HepG2 (cell line): Measurements from ENCODE around the gene CAVIN1. TPM values are rescaled to one million over a fixed set of nuclear protein-coding genes. Genes with fewer than 3 reads are reported as not detected.

Experiments used
- ADNP ChIP-seq: sonication (generic); formaldehyde crosslinking; IDR thresholded peaks from 2 replicates; pipeline ENCODE4 v1.4.0; 2020; ENCODE audit warnings: missing genetic modification reagents
- HDAC6 ChIP-seq: fragments of 200-600 bp; sonication (generic); IDR thresholded peaks from 2 replicates; pipeline ENCODE4 v1.7.0; 2017; ENCODE audit warnings: mild to moderate bottlenecking, antibody characterized with exemption, low read length, low read depth
- MIER2 ChIP-seq: IDR thresholded peaks from 2 replicates; pipeline ENCODE4 v1.6.1; 2016; ENCODE audit warnings: missing biosample characterization, missing genetic modification reagents
- SIN3A ChIP-seq: IDR thresholded peaks from 2 replicates; pipeline ENCODE4 v1.6.1; 2011; ENCODE audit warnings: low read depth, mild to moderate bottlenecking, control low read depth, low read length, borderline replicate concordance
- ZFX ChIP-seq: sonication (generic); formaldehyde crosslinking; IDR thresholded peaks from 2 replicates; pipeline ENCODE4 v1.4.0; 2020; ENCODE audit warnings: mild to moderate bottlenecking, low read depth, missing genetic modification reagents, moderate library complexity
- ZNF33B ChIP-seq: sonication (generic); formaldehyde crosslinking; IDR thresholded peaks from 2 replicates; pipeline ENCODE4 v1.5.1; 2020; ENCODE audit warnings: mild to moderate bottlenecking, missing genetic modification reagents
- ZNF552 ChIP-seq: sonication (generic); formaldehyde crosslinking; IDR thresholded peaks from 2 replicates; pipeline ENCODE4 v1.9.0; 2022; ENCODE audit warnings: missing genetic modification reagents, mild to moderate bottlenecking, borderline replicate concordance
- polyA plus RNA-seq, 8 experiments: library from polyadenylated mRNA; depleted of rRNA in 3 of 8; stranded (reverse) in 7 of 8; unstranded in 1 of 8; fragments of >200 nt; fragmentation: Illumina TruSeq in 4 of 8; extraction: Trizol in 4 of 8; gene quantifications; 2 replicates each; pipeline versions ENCODE4 v1.2.1 to v1.2.3, GENCODE V29; 2011 to 2016; ENCODE audit warnings: low read depth in 4 of 8, missing spikeins in 1 of 8, mixed read lengths in 1 of 8; ENCODE audit not compliant: insufficient read depth in 1 of 8
- total RNA-seq, 5 experiments: library from RNA; depleted of rRNA; stranded (reverse); fragments of >200 nt; fragmentation: Illumina TruSeq; extraction: Trizol; gene quantifications; 2 replicates each; pipeline ENCODE4 v1.2.3, GENCODE V29; 2016; ENCODE audit warnings: low read depth in 1 of 5
- TF ChIP-seq, protein P1 (sequence below): sonication (generic); IDR thresholded peaks from 2 replicates; pipeline ENCODE4 v1.6.1; 2016; ENCODE audit warnings: low read depth, borderline replicate concordance
- TF ChIP-seq, protein P2 (sequence below): sonication (generic); formaldehyde crosslinking; IDR thresholded peaks from 2 replicates; pipeline ENCODE4 v1.4.0; 2020; ENCODE audit warnings: missing genetic modification reagents, borderline replicate concordance
- TF ChIP-seq, protein P3 (sequence below), 2 experiments: fragments of 450-650 bp in 1 of 2; sonication (generic) in 1 of 2; formaldehyde crosslinking in 1 of 2; IDR thresholded peaks; 2 replicates each; pipeline versions ENCODE4 v1.6.1 to v1.8.0; 2016 to 2022; ENCODE audit warnings: antibody characterized with exemption in 1 of 2, mild to moderate bottlenecking in 1 of 2, missing genetic modification reagents in 1 of 2
- TF ChIP-seq, protein P4 (sequence below): sonication (generic); formaldehyde crosslinking; IDR thresholded peaks from 2 replicates; pipeline ENCODE4 v1.5.0; 2020; ENCODE audit warnings: mild to moderate bottlenecking, missing genetic modification reagents, borderline replicate concordance

The CAVIN1 gene
- total and polyA plus RNA-seq, 2 of the 13 experiments (the other 11 are each of a cell fraction or from before 2014, with no cell fraction given): 15.9 to 25.5 TPM

DNA sequence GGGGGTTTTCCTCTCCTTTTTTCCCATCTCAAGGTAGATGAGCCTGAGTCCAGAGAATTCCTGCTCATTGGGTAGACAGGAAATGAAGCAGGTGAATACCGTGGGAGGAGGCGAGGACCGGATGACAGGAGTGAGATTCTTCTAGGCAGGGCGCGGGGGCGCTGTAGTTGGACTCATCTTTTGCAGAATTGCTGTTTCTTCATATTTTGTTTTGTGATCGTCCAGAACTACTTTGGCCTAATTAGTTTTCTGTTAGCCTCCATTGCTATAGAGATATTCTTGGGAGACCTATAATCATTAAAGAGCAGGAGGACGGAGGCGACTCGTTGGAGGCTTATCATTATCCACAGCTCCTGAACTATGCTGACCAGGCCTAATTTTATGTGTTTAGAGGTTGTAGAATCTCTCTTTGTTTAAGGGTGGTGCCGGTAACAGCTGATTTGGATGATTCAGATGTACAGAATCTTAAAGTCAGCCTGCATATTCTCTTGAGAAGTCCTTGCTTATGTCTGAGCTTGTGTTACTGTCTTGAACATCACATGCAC lies 36.3 kb upstream of the CAVIN1 start (continued):
- TF ChIP-seq, protein P1, sequence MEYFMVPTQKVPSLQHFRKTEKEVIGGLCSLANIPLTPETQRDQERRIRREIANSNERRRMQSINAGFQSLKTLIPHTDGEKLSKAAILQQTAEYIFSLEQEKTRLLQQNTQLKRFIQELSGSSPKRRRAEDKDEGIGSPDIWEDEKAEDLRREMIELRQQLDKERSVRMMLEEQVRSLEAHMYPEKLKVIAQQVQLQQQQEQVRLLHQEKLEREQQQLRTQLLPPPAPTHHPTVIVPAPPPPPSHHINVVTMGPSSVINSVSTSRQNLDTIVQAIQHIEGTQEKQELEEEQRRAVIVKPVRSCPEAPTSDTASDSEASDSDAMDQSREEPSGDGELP: peak; percentile 29; the same call in 1 of the 2 replicates
- TF ChIP-seq, protein P2, sequence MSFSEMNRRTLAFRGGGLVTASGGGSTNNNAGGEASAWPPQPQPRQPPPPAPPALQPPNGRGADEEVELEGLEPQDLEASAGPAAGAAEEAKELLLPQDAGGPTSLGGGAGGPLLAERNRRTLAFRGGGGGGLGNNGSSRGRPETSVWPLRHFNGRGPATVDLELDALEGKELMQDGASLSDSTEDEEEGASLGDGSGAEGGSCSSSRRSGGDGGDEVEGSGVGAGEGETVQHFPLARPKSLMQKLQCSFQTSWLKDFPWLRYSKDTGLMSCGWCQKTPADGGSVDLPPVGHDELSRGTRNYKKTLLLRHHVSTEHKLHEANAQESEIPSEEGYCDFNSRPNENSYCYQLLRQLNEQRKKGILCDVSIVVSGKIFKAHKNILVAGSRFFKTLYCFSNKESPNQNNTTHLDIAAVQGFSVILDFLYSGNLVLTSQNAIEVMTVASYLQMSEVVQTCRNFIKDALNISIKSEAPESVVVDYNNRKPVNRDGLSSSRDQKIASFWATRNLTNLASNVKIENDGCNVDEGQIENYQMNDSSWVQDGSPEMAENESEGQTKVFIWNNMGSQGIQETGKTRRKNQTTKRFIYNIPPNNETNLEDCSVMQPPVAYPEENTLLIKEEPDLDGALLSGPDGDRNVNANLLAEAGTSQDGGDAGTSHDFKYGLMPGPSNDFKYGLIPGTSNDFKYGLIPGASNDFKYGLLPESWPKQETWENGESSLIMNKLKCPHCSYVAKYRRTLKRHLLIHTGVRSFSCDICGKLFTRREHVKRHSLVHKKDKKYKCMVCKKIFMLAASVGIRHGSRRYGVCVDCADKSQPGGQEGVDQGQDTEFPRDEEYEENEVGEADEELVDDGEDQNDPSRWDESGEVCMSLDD (CRISPR knock-in tag): no peak; the same call in 1 of the 2 replicates
- TF ChIP-seq, protein P3, sequence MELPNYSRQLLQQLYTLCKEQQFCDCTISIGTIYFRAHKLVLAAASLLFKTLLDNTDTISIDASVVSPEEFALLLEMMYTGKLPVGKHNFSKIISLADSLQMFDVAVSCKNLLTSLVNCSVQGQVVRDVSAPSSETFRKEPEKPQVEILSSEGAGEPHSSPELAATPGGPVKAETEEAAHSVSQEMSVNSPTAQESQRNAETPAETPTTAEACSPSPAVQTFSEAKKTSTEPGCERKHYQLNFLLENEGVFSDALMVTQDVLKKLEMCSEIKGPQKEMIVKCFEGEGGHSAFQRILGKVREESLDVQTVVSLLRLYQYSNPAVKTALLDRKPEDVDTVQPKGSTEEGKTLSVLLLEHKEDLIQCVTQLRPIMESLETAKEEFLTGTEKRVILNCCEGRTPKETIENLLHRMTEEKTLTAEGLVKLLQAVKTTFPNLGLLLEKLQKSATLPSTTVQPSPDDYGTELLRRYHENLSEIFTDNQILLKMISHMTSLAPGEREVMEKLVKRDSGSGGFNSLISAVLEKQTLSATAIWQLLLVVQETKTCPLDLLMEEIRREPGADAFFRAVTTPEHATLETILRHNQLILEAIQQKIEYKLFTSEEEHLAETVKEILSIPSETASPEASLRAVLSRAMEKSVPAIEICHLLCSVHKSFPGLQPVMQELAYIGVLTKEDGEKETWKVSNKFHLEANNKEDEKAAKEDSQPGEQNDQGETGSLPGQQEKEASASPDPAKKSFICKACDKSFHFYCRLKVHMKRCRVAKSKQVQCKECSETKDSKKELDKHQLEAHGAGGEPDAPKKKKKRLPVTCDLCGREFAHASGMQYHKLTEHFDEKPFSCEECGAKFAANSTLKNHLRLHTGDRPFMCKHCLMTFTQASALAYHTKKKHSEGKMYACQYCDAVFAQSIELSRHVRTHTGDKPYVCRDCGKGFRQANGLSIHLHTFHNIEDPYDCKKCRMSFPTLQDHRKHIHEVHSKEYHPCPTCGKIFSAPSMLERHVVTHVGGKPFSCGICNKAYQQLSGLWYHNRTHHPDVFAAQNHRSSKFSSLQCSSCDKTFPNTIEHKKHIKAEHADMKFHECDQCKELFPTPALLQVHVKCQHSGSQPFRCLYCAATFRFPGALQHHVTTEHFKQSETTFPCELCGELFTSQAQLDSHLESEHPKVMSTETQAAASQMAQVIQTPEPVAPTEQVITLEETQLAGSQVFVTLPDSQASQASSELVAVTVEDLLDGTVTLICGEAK (IDR thresholded peaks at IDR 0.05): no peak
- TF ChIP-seq, protein P3 (CRISPR knock-in tag; IDR thresholded peaks at IDR 0.05): no peak
- TF ChIP-seq HDAC6 (no peak), ZNF33B (CRISPR knock-in tag) (no peak), ADNP (CRISPR knock-in tag) (no peak), SIN3A (0 out of 2 replicates have a peak, but pooled peaks have one; percentile 9), MIER2 (peak; percentile 71), ZNF552 (CRISPR knock-in tag) (no peak), ZFX (CRISPR knock-in tag) (no peak)
- TF ChIP-seq, protein P4, sequence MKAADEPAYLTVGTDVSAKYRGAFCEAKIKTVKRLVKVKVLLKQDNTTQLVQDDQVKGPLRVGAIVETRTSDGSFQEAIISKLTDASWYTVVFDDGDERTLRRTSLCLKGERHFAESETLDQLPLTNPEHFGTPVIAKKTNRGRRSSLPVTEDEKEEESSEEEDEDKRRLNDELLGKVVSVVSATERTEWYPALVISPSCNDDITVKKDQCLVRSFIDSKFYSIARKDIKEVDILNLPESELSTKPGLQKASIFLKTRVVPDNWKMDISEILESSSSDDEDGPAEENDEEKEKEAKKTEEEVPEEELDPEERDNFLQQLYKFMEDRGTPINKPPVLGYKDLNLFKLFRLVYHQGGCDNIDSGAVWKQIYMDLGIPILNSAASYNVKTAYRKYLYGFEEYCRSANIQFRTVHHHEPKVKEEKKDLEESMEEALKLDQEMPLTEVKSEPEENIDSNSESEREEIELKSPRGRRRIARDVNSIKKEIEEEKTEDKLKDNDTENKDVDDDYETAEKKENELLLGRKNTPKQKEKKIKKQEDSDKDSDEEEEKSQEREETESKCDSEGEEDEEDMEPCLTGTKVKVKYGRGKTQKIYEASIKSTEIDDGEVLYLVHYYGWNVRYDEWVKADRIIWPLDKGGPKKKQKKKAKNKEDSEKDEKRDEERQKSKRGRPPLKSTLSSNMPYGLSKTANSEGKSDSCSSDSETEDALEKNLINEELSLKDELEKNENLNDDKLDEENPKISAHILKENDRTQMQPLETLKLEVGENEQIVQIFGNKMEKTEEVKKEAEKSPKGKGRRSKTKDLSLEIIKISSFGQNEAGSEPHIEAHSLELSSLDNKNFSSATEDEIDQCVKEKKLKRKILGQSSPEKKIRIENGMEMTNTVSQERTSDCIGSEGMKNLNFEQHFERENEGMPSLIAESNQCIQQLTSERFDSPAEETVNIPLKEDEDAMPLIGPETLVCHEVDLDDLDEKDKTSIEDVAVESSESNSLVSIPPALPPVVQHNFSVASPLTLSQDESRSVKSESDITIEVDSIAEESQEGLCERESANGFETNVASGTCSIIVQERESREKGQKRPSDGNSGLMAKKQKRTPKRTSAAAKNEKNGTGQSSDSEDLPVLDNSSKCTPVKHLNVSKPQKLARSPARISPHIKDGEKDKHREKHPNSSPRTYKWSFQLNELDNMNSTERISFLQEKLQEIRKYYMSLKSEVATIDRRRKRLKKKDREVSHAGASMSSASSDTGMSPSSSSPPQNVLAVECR (CRISPR knock-in tag): peak; percentile 41; the same call in 1 of the 2 replicates
